Measurements from ENCODE around the gene CEBPZOS. TPM values are rescaled to one million over a fixed set of nuclear protein-coding genes. Genes with fewer than 3 reads are reported as not detected.

The CEBPZOS gene
- total and polyA plus RNA-seq, 10 of the 15 experiments (the other 5 are each of a cell fraction or from before 2014, with no cell fraction given), result 22.9 to 50.8 (median 39.1) TPM

- no peak overlapping the region for H3K4me2 ChIP-seq (ENCODE audit: control insufficient read depth, insufficient read depth)
These were observed 2.4 kb downstream of the CEBPZOS start for GRCh38 chr2:37198681-37199065.

More at GRCh38 chr2:37198681-37199065, 2.4 kb downstream of the CEBPZOS start:
- Histone ChIP-seq H2AFZ (ENCODE audit: control insufficient read depth, low read depth, low read length) (no peak overlapping the region), H3K79me2 (ENCODE audit: control insufficient read depth, insufficient read depth, low read length) (peaks cover 39% of the 10 kb centered on the region), H3K36me3 (ENCODE audit: control insufficient read depth in 2 of 2, insufficient read depth in 2 of 2, low read length in 1 of 2) (peaks cover 1 to 20% of the 10 kb centered on the region in 2 experiments; a peak in 3 of 4 replicates), H3K9ac (ENCODE audit: control insufficient read depth, insufficient read depth, low read length) (no peak overlapping the region; the same call in 1 of the 2 replicates), H3K9me3 (replicated peaks; ENCODE audit: control insufficient read depth, insufficient read depth, low read length) (peaks cover 3% of the 10 kb centered on the region; the same call in 2 of the 3 replicates), H3K4me3 (no peak overlapping the region), H4K20me1 (ENCODE audit: control insufficient read depth, insufficient read depth) (no peaks in the 10 kb centered on the region), H3K27ac (ENCODE audit: control insufficient read depth, insufficient read depth) (no peak overlapping the region), H3K4me1 (ENCODE audit: control insufficient read depth, insufficient read depth, low read length) (peaks cover 5% of the 10 kb centered on the region; the same call in 1 of the 2 replicates), H3K27me3 (replicated peaks in 1 of 2; ENCODE audit: control insufficient read depth in 2 of 2, insufficient read depth in 2 of 2, low read length in 1 of 2) (no peaks in the 10 kb centered on the region)
- no peak for TF ChIP-seq SKIL (IDR thresholded peaks at IDR 0.05; ENCODE audit: low read depth, poor library complexity, severe bottlenecking)
- no peak for TF ChIP-seq BCL3 (IDR thresholded peaks at IDR 0.05; ENCODE audit: borderline replicate concordance, insufficient read depth, low read depth, low read length, poor library complexity, severe bottlenecking)
- no peak for TF ChIP-seq TCF7 (IDR thresholded peaks at IDR 0.05; ENCODE audit: borderline replicate concordance)
- no peak for TF ChIP-seq USF1 (IDR thresholded peaks at IDR 0.05; ENCODE audit: borderline replicate concordance, extremely low read length, insufficient read depth, low read depth, low read length)
- TF ChIP-seq ZBTB4 (CRISPR knock-in tag; IDR thresholded peaks at IDR 0.05), result no peak
- no peak for TF ChIP-seq DPF2 (IDR thresholded peaks at IDR 0.05)
- TF ChIP-seq E2F4 (IDR thresholded peaks at IDR 0.05; ENCODE audit: low read depth, low read length), result no peak
- TF ChIP-seq ZZZ3 (IDR thresholded peaks at IDR 0.05; ENCODE audit: control insufficient read depth, insufficient read length, low read depth), result no peak
- no peak for TF ChIP-seq SMAD5 (IDR thresholded peaks at IDR 0.05; ENCODE audit: low read depth)
- TF ChIP-seq ZSCAN29 (IDR thresholded peaks at IDR 0.05), result no peak
- no peak for TF ChIP-seq POLR2AphosphoS2 (IDR thresholded peaks at IDR 0.05; ENCODE audit: low read depth, low read length)
- TF ChIP-seq POLR2AphosphoS5 (IDR thresholded peaks at IDR 0.05; ENCODE audit: low read length), result no peak
- no peak for TF ChIP-seq EP300 (IDR thresholded peaks at IDR 0.05; ENCODE audit: borderline replicate concordance in 1 of 2, control insufficient read depth in 1 of 2, low read depth in 2 of 2, low read length in 2 of 2)
- ChIA-PET SMC1A (ENCODE audit: uncharacterized antibody, unreplicated experiment) (interaction anchor here (0.9 to 1.1 kb wide), 4 partner anchors 33 to 51 kb away, joined by 3 to 5 read pairs (median 4); partner anchors contain the start of genes CEBPZ and NDUFAF7), CTCF (interaction anchor here (1.0 to 1.6 kb wide), 3 partner anchors 13 to 36 kb away, joined by 3 to 5 read pairs (median 5); no protein-coding TSS in a partner anchor), RAD21 (ENCODE audit: unreplicated experiment) (interaction anchor here (1.5 kb wide), 1 partner anchor 29 kb away, joined by 4 read pairs; no protein-coding TSS in a partner anchor), POLR2A (interaction anchor here (0.7 to 1.6 kb wide), 4 partner anchors 9 to 119 kb away, joined by 3 to 5 read pairs (median 3); partner anchors contain the start of genes CEBPZ and NDUFAF7)
- ATAC-seq (no peak), FAIRE-seq (no peak), DNase-seq (ENCODE audit: low read depth, low spot score) (no peak)
- intact Hi-C loops (cut with micrococcal nuclease; ENCODE audit: unreplicated experiment) (no loop called here), in situ Hi-C loops (cut with MboI) (no loop called here)
- BruUV-seq (replicated peaks), result no TSS peak
- WGBS (ENCODE audit: insufficient coverage, insufficient replicate concordance, low lambda C conversion rate, missing lambda C conversion rate), result 85% methylated on average over 8 of the region's 8 CpGs
